ENCODE results near the gene FGF12. TPM values are rescaled to one million over a fixed set of nuclear protein-coding genes. Genes with fewer than 3 reads are reported as not detected.

FGF12 gene
- polyA plus RNA-seq, 3 donors: 5.1 to 6.0 (median 5.3) TPM

- DNase-seq: no peak
Measured at GRCh38 chr3:192417559-192418055, 309.7 kb downstream of the FGF12 start.

GRCh38 chr3:192417017-192417416 is 310.3 kb downstream of the FGF12 start:
- DNase-seq: no peak

GRCh38 chr3:192413461-192413860 is 313.9 kb downstream of the FGF12 start:
- DNase-seq: no peak

DNA sequence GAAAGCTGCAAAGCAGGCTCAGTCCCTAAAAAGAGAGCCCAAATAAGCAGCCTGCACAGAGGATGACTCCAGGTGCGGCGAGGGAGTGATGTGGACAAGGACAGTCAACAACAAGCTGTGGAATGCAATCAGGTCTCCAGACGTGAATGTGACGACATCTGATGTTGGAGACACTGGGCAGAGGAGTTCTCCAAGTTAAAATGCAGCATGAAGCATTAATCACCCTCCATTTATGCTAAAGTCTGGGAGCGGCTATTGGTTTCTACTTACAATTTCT is 316.7 kb downstream of the FGF12 start:
- no peak for DNase-seq

DNA sequence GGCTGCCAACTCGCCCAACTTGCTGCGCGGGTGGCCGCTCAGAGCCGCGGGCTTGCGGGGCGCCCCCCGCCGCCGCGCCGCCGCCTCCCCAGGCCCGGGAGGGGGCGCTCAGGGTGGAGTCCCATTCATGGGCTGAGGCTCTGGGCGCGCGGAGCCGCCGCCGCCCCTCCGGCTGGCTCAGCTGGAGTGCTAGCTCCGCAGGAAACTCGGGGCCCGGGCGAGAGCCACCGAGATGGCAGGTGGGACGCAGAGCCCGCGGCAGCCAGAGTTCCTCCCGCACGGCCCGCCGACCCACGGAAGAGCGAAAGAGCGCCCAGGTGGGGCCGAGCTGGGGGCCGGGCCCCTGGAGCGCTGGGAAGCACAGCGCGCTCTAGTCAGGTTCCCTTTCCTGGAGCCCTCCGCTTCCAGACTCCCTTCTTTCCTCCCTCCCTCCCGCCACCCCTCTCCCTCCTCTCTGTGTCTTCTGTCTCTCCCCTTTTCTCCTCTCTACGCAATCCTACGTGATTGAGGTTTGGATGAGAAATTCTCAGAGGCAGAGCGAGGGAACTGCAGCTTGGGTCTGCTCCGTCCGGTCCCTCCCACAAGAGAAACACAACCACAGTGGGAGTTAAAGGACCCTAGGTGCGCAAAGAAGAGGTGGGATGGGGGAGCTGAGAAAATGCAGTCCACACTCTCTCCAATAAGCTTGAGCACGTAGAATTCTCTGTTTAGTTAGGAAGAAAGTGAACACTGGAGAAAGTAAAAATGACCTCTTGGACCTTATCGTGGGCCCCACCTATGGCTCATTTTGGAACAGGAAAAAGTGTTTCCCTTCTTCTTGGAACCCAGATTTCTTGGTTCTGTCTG is 317.3 kb downstream of the FGF12 start:
- DNase-seq: peak; percentile 48

DNA sequence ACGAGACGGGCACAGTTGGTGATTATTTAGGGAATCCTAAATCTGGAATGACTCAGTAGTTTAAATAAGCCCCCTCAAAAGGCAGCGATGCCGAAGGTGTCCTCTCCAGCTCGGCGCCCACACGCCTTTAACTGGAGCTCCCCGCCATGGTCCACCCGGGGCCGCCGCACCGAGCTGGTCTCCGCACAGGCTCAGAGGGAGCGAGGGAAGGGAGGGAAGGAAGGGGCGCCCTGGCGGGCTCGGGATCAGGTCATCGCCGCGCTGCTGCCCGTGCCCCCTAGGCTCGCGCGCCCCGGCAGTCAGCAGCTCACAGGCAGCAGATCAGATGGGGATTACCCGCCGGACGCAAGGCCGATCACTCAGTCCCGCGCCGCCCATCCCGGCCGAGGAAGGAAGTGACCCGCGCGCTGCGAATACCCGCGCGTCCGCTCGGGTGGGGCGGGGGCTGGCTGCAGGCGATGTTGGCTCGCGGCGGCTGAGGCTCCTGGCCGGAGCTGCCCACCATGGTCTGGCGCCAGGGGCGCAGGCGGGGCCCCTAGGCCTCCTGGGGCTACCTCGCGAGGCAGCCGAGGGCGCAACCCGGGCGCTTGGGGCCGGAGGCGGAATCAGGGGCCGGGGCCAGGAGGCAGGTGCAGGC is 318.0 kb downstream of the FGF12 start:
- peak; percentile 52 for DNase-seq

- DNase-seq: peak; percentile 44
Measured at GRCh38 chr3:192408647-192409200, 318.6 kb downstream of the FGF12 start.

DNA sequence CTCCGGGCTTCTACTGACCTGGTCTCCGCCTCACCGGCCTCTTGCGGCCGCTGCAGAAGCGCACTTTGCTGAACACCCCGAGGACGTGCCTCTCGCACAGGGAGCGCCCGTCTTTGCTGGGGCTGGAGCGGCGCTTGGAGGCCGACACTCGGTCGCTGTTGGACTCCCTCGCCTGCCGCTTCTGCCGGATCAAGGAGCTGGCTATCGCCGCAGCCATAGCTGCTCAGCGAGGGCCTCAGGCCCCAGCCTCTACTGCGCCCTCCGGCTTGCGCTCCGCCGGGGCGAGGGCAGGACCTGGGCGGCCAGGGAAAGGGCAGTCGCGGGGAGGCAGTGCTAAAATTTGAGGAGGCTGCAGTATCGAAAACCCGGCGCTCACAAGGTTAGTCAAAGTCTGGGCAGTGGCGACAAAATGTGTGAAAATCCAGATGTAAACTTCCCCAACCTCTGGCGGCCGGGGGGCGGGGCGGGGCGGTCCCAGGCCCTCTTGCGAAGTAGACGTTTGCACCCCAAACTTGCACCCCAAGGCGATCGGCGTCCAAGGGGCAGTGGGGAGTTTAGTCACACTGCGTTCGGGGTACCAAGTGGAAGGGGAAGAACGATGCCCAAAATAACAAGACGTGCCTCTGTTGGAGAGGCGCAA is 319.2 kb downstream of the FGF12 start:
- DNase-seq: peak; percentile 35

DNA sequence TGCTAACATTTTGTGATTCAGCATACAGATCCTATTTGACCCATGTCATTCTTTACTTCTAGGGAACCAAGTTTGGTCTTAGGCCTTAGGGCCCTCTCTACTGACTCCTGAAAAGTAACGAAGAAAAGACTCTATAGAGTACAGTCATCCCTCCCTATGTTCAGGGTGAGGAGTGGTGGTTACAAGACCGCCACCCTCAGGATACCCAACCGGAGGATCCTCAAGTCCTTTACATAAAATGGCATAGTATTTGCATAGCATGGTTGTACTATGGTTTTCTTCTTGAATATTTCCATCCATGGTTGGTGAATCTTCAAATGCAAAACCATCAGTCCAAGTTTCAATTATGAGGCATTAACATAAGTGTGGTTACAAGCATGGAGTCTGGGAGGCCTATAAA is 327.6 kb downstream of the FGF12 start:
- DNase-seq: no peak

DNA sequence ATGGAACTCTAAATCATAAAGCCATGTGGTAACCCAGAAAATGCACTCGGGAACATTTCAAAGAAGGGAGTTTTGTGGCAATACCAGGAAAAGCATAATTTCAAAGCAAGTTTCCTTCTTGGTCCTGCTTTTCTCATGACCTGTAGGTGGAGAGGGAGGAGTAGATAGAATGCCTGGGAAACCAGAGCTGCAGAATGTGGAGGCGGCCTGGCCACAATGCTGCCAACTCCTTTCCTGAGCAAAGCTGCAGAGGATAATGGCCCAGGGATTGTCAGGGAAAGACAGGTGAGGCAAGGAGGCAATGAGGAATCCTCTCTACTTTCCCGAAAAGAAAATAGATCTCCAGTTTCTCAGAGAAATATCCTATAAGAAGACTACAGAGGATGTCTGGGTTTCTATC is 330.3 kb downstream of the FGF12 start:
- no peak for DNase-seq

DNA sequence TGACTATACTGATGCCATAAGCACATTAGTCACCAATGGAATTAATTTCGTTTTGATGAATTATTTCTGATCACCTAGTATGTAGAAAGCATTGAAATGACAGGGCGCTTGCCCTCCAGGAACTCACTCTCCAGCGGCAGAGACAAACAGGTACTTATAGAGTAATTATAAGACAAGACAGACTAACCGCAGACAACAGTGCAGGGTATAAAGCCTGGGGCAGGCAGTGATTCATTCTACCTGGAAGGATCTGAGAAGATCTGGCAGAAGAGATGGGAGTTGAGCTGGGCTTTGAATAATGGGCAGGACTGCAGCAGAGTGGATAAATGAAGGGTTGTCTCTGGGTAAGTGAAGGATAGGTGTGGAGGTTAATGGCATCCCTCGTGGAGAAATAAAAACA is 331.8 kb downstream of the FGF12 start:
- DNase-seq: no peak

- DNase-seq: no peak
Measured at GRCh38 chr3:192392986-192393385, 334.4 kb downstream of the FGF12 start.

- no peak for DNase-seq
Measured at GRCh38 chr3:192382861-192383260, 344.5 kb downstream of the FGF12 start.

DNA sequence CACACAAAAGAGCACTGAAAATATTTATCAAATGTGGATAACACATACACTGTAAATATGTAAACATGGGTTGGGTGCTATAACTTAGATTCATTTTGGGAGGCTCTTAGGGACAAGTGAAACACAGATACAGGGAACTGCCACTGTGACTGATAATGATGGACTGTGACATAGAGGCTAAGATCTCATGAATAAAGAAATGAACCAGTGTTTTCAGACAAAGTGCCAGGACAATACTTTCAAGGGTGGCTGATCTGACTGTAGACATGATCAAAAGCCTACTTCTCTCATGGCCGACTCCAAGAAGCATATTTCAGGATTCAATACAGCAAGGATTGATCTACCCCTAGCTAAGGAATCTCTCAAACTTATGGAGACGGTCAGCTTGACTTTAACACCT is 353.8 kb downstream of the FGF12 start:
- no peak for DNase-seq

- DNase-seq: no peak
Measured at GRCh38 chr3:192373032-192373431, 354.3 kb downstream of the FGF12 start.

- no peak for DNase-seq
Measured at GRCh38 chr3:192372616-192373015, 354.7 kb downstream of the FGF12 start.

- DNase-seq: no peak
Measured at GRCh38 chr3:192371870-192372400, 355.4 kb downstream of the FGF12 start.

GRCh38 chr3:192367616-192368015 is 359.7 kb downstream of the FGF12 start:
- no peak for DNase-seq

GRCh38 chr3:192366916-192367315 is 360.4 kb downstream of the FGF12 start:
- no peak for DNase-seq

- DNase-seq: no peak
Measured at GRCh38 chr3:192365571-192365970, 361.8 kb downstream of the FGF12 start.

DNA sequence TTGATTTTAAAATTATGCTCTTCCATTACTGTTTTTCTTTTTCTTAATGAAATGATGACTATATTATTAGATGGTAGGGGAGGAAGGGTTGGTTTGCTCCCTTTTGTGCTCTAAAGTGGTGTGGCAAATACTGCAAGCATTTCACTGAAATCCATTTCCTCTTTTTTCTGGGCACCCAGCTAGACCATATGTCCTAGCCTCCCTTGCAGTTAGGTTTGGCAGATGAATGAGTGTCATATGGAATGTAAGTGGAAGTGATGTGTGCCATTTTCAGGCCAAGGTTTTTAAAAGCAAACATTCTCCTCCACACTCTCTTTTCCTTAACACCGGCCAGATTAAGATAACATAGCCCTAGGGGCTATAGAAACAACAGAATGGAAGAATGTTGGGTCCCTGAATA is 363.0 kb downstream of the FGF12 start:
- DNase-seq: no peak

DNA sequence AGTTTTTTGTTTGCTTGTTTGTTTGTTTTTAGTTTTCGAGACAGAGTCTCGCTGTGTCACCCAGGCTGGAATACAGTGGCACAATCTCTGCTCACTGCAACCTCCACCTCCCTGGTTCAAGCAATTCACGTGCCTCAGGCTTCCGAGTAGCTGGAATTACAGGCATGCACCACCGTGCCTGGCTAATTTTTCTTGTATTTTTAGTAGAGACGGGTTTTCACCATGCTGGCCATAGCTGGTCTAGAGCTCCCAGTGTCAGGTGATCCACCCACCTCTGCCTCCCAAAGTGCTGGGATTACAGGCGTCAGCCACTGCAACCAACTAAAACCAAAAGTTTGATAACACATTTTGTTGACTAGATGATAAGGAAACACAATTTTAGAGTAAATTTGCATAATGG is 372.7 kb downstream of the FGF12 start:
- DNase-seq: no peak

GRCh38 chr3:192352142-192352541 is 375.2 kb downstream of the FGF12 start:
- DNase-seq: no peak

Measured in renal pelvis (tissue), 4 donors.